SKM-1 treated with dmso at 0.1 percent for 144 hours (cell line): ENCODE data around the gene TTLL3.
"Not testable (repeated sequence)": the region's sequence is repeated elsewhere in the genome, so short reads cannot be mapped to it uniquely, and the experiment has no call there.

Experiments
- DNase-seq: peaks from one replicate; lab custom pipeline; 2025; ENCODE audit not compliant: unreplicated experiment; lab: John Stamatoyannopoulos, UW

Gene TTLL3

GRCh38 chr3:9837701-9838582 lies 27.9 kb downstream of the TTLL3 start:
- DNase-seq: no peak

GRCh38 chr3:9838856-9839255 lies 28.8 kb downstream of the TTLL3 start:
- DNase-seq: no peak

- DNase-seq: no peak
These were observed 31.0 kb downstream of the TTLL3 start for GRCh38 chr3:9841015-9841414.

GRCh38 chr3:9843715-9844438 lies 33.8 kb downstream of the TTLL3 start, which contains the start of gene RPUSD3:
RPUSD3 (minus strand) TSS chr3:9844008; CDS start chr3:9843990, 18 bp downstream.
- peak; percentile 85 for DNase-seq

GRCh38 chr3:9846231-9846630 lies 36.2 kb downstream of the TTLL3 start:
- no peak for DNase-seq

GRCh38 chr3:9846931-9847488 lies 36.9 kb downstream of the TTLL3 start:
- DNase-seq: no peak

GRCh38 chr3:9847870-9848269 lies 37.8 kb downstream of the TTLL3 start:
- DNase-seq: not testable (repeated sequence)

- peak; percentile 40 for DNase-seq
These were observed 38.8 kb downstream of the TTLL3 start for GRCh38 chr3:9848860-9849259.

GRCh38 chr3:9851383-9851782 lies 41.3 kb downstream of the TTLL3 start:
- DNase-seq: not testable (repeated sequence)

GRCh38 chr3:9851926-9852325 lies 41.9 kb downstream of the TTLL3 start:
- DNase-seq: not testable (repeated sequence)

GRCh38 chr3:9852528-9852927 lies 42.5 kb downstream of the TTLL3 start:
- no peak for DNase-seq

GRCh38 chr3:9854291-9854940 lies 44.4 kb downstream of the TTLL3 start:
- not testable (repeated sequence) for DNase-seq

GRCh38 chr3:9855594-9855993 lies 45.5 kb downstream of the TTLL3 start:
- DNase-seq: no peak

- DNase-seq: no peak
These were observed 49.5 kb downstream of the TTLL3 start for GRCh38 chr3:9859530-9860025.

- no peak for DNase-seq
These were observed 51.1 kb downstream of the TTLL3 start for GRCh38 chr3:9861201-9861600.

- peak; percentile 17 for DNase-seq
These were observed 51.6 kb downstream of the TTLL3 start for GRCh38 chr3:9861626-9862130.

- DNase-seq: no peak
These were observed 52.5 kb downstream of the TTLL3 start for GRCh38 chr3:9862391-9863057.

- no peak for DNase-seq
These were observed 53.2 kb downstream of the TTLL3 start for GRCh38 chr3:9863058-9863772.

- DNase-seq: peak; percentile 54
These were observed 54.3 kb downstream of the TTLL3 start for GRCh38 chr3:9864200-9864927.
